HG02884 (cell line): ENCODE measurements around the gene FAM168A.

ENCODE experiments used
- ATAC-seq: cut with Tn5 transposase; IDR thresholded peaks from one replicate; pipeline ENCODE4 v1.9.1; 2021; ENCODE audit warnings: mild to moderate bottlenecking, moderate library complexity; ENCODE audit not compliant: unreplicated experiment

FAM168A gene

GRCh38 chr11:73355109-73355508, 242.8 kb downstream of the FAM168A start:
- ATAC-seq: no peak

DNA sequence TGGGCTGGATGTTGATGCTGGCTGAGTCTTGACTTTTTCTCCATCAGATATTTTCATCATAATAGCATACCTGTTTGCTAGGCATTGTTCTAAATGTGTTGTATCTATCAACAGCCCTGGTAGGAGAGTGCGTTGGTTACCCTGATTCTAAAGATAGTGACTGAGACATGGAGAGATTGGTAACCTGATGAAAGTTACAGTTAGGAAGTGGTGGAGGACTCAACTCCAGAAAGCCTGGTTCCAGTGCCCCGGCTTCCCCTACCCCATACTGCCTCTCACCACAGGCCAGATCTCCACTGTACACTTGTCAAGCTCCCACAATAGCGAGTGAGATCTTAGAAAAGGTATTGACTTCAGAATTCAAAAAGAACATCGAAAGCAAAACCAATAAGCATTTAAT, 244.5 kb downstream of the FAM168A start:
- no peak for ATAC-seq

GRCh38 chr11:73350908-73351636, 246.8 kb downstream of the FAM168A start:
- no peak for ATAC-seq
